OCI-LY1 (cell line): Measurements from ENCODE around the gene NLGN4Y.

ENCODE experiments used
- CTCF ChIP-seq: fragments of 200-600 bp; sonication (generic), shearing (Covaris generic); IDR thresholded peaks from 2 replicates; pipeline ENCODE4 v1.5.1; 2017; ENCODE audit warnings: mild to moderate bottlenecking, antibody characterized with exemption, low read length, moderate library complexity, mixed read lengths
- EZH2 ChIP-seq: fragments of 200-600 bp; sonication (generic), shearing (Covaris generic); IDR thresholded peaks from 2 replicates; pipeline ENCODE4 v1.8.0; 2017; ENCODE audit warnings: borderline replicate concordance, mixed run types, mild to moderate bottlenecking, antibody characterized with exemption, low read length, moderate library complexity, mixed read lengths

GRCh38 chrY:14498071-14498470, 26.3 kb upstream of the NLGN4Y start:
- TF ChIP-seq CTCF = no peak
- TF ChIP-seq EZH2 = no peak
